Neural cell (in vitro differentiated cells): Measurements from ENCODE around the gene C5orf52.
"Not testable (repeated sequence)": the region's sequence is repeated elsewhere in the genome, so short reads cannot be mapped to it uniquely, and the experiment has no call there.

Source experiments
- MXI1 ChIP-seq: fragments of 450-650 bp; conservative IDR thresholded peaks from 2 replicates; pipeline ENCODE4 v1.6.1; 2014; ENCODE audit warnings: antibody characterized with exemption, mild to moderate bottlenecking; ENCODE audit not compliant: poor library complexity, severe bottlenecking
- TF ChIP-seq, protein P1 (sequence below): IDR thresholded peaks from 2 replicates; pipeline ENCODE4 v1.6.1; 2012; ENCODE audit warnings: borderline replicate concordance

DNA sequence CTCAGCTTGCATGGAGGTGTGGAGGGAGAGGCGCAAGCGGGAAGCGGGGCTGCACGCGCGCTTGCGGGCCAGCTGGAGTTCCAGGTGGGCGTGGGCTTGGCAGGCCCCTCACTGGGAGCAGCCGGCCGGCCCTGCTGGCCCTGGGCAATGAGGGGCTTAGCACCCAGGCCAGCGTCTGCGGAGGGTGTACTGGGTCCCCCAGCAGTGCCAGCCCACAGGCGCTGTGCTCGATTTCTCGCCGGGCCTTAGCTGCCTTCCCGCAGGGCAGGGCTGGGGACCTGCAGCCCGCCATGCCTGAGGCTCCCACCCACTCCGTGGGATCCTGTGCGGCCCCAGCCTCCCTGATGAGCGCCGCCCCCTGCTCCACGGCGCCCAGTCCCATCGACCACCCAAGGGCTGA is 22.5 kb downstream of the C5orf52 start:
- not testable (repeated sequence) for TF ChIP-seq MXI1
- TF ChIP-seq, protein P1, sequence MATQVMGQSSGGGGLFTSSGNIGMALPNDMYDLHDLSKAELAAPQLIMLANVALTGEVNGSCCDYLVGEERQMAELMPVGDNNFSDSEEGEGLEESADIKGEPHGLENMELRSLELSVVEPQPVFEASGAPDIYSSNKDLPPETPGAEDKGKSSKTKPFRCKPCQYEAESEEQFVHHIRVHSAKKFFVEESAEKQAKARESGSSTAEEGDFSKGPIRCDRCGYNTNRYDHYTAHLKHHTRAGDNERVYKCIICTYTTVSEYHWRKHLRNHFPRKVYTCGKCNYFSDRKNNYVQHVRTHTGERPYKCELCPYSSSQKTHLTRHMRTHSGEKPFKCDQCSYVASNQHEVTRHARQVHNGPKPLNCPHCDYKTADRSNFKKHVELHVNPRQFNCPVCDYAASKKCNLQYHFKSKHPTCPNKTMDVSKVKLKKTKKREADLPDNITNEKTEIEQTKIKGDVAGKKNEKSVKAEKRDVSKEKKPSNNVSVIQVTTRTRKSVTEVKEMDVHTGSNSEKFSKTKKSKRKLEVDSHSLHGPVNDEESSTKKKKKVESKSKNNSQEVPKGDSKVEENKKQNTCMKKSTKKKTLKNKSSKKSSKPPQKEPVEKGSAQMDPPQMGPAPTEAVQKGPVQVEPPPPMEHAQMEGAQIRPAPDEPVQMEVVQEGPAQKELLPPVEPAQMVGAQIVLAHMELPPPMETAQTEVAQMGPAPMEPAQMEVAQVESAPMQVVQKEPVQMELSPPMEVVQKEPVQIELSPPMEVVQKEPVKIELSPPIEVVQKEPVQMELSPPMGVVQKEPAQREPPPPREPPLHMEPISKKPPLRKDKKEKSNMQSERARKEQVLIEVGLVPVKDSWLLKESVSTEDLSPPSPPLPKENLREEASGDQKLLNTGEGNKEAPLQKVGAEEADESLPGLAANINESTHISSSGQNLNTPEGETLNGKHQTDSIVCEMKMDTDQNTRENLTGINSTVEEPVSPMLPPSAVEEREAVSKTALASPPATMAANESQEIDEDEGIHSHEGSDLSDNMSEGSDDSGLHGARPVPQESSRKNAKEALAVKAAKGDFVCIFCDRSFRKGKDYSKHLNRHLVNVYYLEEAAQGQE: not testable (repeated sequence)
